NCI-H1417 (cell line): Measurements from ENCODE around the gene TK1.
"Not testable (repeated sequence)": the region's sequence is repeated elsewhere in the genome, so short reads cannot be mapped to it uniquely, and the experiment has no call there.

ENCODE experiments used
- DNase-seq, 3 experiments: peaks; one replicate each; lab custom pipeline; 2025; lab: John Stamatoyannopoulos, UW

The TK1 gene, protein sequence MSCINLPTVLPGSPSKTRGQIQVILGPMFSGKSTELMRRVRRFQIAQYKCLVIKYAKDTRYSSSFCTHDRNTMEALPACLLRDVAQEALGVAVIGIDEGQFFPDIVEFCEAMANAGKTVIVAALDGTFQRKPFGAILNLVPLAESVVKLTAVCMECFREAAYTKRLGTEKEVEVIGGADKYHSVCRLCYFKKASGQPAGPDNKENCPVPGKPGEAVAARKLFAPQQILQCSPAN

DNA sequence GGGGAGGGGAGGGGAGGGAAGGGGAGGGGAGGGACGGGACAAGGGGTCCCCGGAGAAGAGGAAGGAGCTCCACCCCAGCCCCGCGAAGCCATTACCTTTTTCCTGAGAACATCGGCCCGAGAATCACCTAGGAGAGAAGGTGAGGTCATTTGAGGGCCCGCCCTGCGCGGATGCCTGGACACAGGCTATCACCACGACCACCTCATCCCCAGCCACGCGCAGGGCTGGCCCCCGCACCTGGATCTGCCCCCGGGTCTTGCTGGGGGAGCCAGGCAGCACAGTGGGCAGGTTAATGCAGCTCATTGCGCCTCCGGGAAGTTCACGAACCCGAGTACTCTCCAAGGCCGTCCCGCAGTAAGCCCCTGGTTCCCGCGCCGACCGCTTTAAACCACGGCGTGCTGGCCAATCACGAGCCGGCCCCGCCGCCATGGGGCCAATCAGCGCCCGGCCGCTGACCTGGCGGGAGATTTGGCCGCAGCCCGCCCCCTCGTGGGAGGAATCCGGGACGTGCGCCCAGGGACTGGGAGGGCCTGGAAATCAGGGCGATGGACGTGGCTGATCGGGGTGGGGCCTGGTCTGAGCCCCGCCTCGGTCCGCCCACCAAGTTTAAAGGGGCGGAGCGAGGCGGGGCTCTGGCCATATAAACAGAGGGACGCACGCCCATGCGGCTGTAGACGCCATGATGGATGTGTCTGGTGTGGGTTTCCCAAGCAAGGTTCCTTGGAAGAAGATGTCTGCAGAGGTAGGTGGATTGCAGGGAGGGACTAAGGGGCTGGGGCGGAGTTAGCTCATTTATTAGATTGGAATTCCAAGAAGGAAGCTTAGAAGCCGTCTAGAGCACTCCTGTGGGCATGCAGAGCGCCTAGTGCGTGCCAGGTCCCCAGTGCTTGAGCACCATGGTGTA is at the start of gene TK1, which contains the start of gene AFMID:
Gene TK1 (minus strand): TSS at position 361 of the 904 bp plus-strand sequence. CDS start 58 bp downstream, at position 303.
Gene AFMID (plus strand): TSS at position 671 of the 904 bp plus-strand sequence. CDS start 9 bp downstream, at position 680.
- peak; percentile 95 to 98 (median 97) for DNase-seq

DNA sequence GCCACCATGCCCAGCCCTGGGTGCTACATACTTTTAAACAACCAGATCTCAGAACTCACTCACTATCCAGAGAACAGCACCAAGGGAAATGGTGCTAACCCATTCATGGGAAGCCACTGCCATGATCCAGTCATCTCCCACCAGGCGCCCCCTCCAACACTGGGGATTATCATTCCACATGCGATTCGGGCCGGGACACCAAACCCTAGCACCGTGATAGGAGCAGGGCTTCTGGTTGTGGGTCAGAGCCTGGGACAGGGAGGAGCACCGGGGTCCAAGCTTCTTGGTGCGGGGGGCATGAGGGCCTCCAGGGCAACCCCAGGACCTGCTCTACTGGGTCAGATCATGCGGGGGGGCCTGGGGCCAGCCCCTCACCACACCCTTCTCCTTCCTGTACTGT is 49.0 kb upstream of the TK1 start:
- DNase-seq: no peak

DNA sequence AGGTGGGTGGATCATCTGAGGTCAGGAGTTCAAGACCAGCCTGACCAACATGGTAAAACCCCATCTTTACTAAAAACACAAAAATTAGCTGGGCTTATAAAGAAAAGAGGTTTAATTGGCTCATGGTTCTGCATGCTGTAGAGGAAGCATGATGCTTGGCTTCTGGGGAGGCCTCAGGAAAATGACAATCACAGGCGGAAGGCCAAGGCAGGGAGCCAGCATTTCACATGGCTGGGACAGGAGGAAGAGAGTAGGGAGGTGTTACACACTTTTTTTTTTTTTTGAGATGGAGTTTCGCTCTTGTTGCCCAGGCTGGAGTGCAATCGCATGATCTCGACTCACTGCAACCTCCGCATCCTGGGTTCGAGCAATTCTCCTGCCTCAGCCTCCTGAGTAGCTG is 48.2 kb upstream of the TK1 start:
- not testable (repeated sequence) for DNase-seq

DNA sequence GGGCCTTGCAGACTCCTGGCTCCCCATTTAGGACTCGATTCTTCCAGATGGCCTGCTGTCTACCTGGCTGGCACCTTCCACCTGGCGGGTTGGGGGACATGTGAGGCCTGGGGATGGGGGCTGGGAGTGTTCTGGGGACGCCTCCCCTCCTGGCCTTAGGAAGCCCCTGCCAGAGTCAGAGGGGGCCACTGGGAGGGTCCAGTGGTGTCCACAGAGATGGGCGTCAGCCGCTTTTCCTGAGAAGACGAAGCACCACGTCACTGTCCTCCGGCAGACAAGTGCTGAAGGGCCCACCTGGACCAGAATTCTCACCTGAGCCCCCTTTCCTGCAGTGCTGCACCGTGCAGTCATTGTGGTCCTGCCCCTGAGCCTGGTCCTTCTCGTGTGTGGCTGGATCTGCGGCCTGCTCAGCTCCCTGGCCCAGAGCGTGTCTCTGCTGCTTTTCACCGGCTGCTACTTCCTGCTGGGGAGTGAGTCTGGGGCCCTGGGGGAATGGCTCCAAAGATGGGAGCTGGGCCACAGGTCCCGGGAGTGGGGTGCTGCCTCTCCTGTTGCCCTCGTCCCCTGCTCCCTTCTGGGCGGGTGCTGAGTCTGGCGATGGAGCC is 47.5 kb upstream of the TK1 start:
- DNase-seq: no peak

DNA sequence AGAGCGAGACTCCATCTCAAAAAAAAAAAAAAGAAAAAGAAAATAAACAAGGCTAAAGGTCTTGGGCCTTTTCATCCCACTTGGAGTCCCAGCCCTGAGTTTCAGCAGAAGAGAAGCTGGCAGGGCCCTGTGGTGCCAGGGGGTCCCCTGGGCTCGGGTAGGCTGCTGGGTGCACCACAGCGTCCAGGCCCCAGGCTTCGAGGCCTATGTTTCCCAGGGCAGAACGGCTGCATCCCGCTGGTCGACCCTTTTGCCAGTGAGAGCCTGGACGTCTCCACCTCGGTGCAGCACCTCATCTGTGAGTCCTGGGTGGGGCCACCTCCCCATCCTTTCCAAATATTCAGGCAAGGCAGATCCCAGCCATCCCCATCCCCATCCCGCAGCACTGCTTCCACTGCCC is 46.8 kb upstream of the TK1 start:
- no peak for DNase-seq

DNA sequence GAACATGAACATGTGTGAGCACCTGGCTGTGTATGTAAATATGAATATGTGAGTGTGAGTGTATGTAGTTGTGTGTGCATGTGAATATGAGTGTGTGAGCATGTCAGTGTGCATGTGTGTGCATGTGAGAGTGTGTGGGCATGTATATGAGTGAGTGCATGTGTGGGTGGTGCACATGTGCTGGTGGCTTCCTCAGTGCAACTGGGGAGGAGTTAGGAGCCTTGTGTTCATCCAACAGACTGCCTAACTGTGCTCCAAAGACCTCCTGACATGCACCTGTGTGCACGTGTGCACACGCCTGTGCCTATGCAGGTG is 46.0 kb upstream of the TK1 start:
- DNase-seq: no peak

DNA sequence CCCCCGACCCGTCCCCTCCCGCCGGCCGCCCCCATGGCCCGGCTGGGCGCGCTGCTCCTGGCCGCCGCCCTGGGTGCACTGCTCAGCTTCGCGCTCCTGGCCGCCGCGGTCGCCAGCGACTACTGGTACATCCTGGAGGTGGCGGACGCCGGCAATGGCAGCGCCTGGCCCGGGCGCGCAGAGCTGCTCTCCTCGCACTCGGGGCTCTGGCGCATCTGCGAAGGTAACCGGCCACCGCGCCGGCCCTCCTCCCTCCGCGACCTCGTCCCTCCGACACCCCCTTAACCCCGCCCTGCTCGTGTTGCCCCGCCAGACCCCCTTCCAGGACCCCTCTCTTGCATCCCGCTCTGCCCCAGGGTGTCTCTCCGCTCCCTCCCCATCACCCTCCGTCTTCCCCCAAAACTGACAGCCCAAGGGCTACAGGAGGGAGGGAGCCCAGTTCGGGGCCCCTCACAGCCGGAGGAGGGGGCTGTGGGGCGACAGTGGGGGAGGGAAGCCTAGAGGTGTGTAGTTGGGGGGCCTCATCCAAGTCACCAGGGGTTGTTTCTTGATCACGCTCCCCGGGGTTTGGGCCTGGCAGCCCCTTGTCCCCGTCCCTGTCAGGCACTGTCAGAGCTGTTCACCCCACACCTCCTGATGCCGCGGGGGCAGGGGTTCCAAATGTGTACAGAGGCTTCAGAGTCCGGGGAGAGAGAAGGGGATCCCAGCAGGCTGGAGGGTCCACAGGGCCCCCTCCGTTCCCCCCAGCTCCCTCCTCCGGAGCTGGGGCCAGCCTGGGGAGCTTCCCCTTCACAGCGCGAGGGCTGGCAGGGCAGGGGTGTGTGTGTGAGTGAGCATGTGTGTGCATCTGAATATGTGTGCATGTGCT is 45.4 kb upstream of the TK1 start:
- DNase-seq: no peak

DNA sequence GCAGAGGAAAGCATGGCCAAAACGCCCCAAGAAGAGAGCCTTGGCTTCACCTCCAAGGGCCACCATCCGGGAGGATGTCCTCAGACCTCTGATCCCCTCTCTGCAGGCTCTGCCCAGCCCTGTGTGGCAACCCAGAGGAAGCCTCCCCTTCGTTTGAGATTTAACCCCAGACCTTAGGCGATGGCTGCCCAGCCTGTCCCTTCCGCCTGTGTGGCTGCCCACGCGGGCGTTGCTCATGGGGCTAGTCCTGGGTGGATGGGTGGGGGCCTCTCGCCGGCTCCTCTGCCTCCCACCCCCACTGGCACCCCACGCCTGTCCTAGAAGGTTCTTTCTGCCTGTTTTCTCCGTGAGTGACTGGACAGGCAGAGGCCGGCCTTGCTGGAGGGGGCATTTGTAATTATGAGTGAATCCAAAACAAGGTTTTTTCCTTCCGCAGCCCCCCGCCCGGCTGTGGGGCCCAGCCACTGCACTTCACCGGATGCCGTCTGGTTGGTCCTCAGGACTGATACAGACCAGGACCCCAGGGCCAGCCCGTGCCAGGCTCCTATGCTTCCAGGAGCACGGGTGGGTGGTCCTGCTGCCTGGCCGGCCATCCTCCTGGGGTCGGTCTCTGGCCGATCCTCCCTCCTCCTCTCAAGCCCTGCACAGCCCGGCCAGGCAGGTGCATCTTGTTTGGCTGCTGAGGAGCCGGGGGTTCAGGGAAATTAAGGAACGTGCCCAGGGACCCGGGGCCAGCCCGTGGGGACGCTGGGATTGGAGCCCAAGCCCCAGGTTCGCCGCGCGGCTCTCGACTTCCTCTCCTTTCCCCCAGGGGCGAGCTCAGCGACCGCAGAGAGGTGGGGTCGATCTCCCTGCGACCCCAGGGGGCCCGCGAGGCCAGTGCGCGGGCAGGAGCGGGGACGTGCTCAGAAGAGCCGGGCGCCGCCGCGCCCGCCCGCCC is 44.4 kb upstream of the TK1 start, which contains the start of gene TMEM235:
Gene TMEM235 (plus strand): TSS at position 636 of the 940 bp plus-strand sequence. CDS start 393 bp downstream, outside the sequence.
- DNase-seq: no peak

DNA sequence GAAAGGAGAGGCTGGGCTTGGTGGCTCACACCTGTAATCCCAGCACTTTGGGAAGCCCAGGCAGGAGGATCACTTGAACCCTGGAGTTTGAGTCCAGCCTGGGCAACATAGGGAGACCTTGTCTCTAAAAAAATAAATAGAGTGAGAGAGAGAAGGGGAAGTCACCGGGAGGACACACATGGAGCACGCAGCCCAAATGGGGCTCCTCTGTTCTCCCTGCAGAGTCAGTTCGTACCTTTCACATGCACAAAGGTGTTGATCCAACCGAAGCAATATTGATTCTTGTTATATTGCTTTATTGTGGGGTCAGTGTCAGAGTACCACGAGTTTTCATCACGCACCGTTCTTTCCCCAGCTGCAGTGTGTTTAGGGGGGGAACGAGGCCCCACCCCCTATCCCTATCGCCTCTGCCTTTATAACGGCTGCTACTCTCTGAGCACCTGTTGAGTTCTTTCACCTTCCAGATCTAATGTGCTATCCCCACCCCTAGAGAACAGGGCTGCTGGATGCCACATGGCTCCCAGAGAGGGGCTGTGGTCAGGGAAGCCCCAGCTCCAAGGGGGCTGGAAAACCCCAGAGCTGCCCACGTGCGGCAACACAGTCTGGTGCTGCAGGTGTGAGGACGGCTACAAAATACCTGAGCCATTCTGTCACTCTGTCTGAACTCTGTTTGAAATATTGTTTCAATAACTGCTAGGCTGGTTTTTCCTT is 43.6 kb upstream of the TK1 start:
- DNase-seq: no peak

DNA sequence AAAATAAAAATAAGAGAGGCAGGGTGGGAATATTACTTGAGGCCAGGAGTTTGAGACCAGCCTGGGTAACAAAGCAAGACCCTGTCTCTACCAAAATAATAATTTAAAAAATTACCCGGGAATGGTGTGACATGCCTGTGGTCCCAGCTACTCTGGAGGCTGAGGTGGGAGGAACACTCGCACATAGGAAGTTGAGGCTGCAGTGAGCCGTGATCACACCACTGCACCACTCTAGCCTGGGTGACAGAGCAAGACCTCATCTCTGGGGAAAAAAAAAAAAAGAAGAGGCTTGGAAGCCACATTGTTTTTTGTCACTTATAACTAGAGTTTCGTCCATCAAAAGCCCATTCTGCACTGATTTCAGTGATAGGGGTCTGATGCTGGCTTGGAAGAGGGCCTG is 41.3 kb upstream of the TK1 start:
- no peak for DNase-seq

DNA sequence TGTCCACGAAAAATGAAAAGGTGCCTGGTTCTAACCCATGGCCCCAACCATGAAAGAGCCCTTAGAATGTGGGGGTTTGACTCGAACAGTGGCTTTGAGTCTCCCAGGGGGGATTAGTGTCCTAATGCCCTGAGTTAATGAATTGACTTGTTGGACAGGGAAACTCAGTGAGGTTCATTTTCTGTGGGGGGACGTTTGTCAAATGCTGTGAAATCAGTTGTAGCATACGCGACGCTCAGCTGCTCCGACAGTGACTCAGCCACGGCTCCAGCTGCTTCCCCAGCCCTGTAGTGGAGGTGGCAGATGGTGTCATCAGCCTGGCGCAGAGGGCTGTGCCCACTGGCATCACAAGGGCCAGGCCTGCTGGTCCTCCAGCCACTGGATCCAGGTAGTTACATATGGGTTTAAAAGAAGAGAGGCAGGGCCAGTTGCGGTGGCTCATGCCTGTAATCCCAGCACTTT is 40.6 kb upstream of the TK1 start:
- no peak for DNase-seq

DNA sequence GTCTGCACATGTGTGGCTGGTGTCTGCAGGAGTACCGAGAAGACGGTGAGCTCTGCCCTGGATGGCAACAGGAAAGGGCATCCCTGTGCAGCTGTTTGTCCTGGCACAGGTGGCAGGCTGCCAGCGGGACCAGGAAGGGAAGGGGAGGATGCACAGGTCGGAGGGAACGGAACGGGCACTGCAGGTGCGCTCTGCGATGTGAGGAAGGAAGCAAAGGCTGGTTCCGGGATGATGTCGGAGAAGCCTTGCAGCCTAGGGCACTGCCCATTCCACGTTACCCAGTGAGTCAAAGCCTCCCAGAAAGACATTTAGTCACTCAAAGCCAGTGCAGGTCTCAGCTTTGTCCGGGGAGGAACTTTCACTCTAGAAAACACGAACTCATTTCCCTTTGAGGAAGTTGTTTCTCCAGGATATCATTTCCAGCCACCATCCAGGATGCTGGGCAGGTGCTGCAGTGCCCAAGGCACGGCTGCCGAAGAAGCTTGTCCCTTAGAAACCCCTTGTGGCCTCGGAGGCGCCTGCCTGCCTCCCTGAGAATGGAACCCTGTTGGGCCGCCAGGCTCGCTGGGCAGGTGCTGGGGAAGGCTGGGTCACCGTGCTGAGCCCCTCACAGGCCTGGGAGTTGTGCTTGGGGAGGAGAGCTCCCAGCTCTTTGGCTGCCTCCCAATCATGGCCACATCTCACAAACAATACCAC is 40.1 kb upstream of the TK1 start:
- DNase-seq: no peak

DNA sequence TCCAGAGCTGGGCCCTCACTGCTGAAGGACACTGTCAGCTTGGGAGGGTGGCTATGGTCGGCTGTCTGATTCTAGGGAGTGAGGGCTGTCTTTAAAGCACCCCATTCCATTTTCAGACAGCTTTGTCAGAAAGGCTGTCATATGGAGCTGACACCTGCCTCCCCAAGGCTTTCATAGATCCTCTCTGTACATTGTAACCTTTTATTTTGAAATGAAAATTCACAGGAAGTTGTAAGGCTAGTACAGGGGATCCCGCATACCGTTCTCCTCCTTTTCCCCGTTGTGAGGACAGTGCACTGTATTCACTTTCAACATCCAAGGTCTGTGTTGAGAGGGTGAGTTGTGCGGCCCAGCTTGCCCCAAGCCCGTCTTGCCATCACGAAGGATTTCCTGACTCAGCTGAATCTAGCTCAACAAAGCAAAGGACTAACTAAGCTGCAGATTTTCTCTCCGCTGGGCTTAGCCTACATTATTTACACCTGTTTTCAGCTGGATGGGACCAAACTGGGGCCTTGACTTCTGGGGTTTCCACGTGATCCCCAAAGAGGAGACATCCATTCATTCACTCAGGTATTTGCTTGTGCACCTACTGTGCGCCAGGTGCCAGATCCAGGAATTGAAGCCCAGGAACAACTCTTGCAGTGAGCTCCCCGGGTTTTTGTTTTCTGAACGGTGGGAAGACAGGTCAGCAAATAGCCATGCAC is 39.4 kb upstream of the TK1 start:
- DNase-seq: no peak

DNA sequence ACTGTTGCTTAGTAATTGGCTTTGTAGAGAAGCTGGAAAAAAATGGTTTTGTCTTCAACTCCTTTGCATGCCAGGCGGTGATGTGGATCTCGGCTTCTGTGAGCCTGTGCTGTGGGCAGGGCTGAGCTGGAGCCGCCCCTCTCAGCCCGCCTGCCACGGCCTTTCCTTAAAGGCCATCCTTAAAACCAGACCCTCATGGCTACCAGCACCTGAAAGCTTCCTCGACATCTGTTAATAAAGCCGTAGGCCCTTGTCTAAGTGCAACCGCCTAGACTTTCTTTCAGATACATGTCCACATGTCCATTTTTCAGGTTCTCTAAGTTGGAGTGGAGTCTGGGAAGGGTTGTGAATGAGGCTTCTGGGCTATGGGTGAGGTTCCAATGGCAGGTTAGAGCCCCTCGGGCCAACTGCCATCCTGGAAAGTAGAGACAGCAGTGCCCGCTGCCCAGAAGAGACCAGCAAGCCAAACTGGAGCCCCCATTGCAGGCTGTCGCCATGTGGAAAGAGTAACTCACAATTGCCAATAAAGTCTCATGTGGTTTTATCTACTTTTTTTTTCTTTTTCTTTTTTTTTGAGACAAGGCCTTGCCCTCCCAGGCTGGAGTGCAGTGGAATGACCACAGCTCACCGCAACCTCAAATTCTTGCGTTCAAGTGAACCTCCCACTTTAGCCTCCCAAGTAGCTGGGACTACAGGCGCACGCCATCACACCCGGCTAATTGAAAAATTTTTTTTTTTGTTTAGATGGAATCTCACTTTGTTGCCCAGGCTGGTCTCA is 38.4 kb upstream of the TK1 start:
- DNase-seq: no peak

DNA sequence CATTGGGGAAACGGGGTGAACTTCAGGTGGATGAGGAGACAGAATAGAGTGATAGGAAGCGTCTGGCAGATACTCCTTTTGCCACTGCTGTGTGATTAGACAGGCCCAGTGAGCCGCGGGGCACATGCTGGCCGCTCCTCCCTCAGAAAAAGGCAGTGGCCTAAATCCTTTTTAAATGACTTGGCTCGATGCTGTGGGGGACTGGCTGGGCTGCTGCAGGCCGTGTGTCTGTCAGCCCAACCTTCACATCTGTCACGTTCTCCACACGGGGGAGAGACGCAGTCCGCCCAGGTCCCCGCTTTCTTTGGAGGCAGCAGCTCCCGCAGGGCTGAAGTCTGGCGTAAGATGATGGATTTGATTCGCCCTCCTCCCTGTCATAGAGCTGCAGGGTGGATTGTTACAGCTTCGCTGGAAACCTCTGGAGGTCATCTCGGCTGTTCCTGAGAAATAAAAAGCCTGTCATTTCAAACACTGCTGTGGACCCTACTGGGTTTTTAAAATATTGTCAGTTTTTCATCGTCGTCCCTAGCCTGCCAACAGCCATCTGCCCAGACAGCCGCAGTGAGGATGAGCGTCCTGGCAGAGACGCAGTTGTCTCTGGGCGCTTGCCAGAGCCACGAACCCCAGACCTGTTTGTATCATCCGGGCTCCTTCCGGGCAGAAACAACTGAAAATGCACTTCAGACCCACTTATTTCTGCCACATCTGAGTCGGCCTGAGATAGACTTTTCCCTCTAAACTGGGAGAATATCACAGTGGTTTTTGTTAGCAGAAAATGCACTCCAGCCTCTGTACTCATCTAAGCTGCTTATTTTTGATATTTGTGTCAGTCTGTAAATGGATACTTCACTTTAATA is 37.6 kb upstream of the TK1 start:
- no peak for DNase-seq

DNA sequence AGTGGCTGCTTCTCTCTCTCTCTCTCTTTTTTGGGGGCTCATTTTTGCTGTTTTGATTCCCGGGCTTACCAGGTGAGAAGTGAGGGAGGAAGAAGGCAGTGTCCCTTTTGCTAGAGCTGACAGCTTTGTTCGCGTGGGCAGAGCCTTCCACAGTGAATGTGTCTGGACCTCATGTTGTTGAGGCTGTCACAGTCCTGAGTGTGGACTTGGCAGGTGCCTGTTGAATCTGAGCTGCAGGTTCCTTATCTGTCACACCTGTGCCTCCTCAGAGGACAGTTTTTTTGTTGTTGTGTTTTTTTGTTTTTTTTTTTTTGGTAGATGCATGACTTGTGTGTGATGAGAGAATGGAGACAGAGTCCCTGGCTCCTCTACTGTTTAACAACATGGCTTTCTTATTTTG is 36.9 kb upstream of the TK1 start:
- DNase-seq: no peak

DNA sequence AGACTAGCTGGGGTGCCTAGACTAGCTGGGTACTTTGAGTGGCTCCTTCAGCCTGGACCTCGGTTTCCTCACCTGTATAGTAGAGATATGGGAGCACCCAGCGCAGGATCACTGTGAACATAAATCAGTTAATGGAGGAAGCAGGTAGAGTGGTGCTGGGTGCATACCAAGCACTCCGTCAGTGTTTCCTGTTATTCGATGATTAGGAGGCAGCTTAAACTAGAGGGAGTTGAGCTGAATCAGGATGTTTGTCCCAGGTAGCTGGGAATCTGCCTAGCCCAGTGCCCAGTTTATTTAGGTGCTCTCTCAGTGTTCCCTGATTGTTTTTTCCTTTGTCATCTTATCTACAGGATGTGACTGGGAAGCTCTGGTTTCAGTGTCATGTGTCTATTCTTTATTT is 36.2 kb upstream of the TK1 start:
- DNase-seq: no peak
